ENCODE measurements around the gene SLC25A45. TPM values are rescaled to one million over a fixed set of nuclear protein-coding genes. Genes with fewer than 3 reads are reported as not detected.
A peak's percentile ranks its signal among the peaks of the same experiment; 100 is the strongest.

Gene SLC25A45
- total RNA-seq, 1 experiment from 2014 or later: 1.1 TPM

DNA sequence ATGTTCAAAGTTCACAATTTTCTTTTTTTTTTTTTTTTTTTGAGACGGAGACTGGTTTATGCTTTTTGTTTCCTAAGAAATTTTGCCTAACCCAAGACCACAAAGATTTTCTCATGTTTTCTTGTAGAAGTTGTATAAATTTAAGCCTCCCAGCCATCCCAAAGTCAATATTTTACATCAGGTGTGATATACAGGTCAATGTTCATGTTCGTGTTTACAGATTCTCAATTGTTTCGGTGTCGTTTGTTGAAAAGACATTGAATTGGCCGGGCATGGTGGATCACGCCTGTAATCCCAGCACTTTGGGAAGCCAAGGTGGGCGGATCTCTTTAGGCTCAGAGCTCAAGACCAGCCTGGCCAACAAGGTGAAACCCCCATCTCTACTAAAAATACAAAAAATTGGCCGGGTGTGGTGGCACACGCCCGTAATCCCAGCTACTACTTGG is 19.4 kb upstream of the SLC25A45 start:
- Histone ChIP-seq H2AK5ac (ENCODE audit: insufficient read length, low read length) (no peak overlapping the region), H3K9ac (ENCODE audit: extremely low read depth, insufficient read length, low read length) (no peak overlapping the region), H2BK12ac (ENCODE audit: insufficient read length, low read depth, low read length) (no peak overlapping the region), H3K23me2 (ENCODE audit: insufficient read length, low read depth, low read length, poor library complexity, severe bottlenecking) (no peaks in the 10 kb centered on the region), H3K56ac (ENCODE audit: insufficient read length, low read depth, low read length) (no peak overlapping the region), H2BK15ac (ENCODE audit: low read depth, low read length) (no peak overlapping the region), H4K8ac (replicated peaks; ENCODE audit: insufficient read length, low read depth, low read length) (no peak overlapping the region), H2BK5ac (ENCODE audit: insufficient read length, low read length) (no peak overlapping the region), H2BK20ac (ENCODE audit: low read depth, low read length, poor library complexity, severe bottlenecking) (no peak overlapping the region), H3K4ac (ENCODE audit: low read depth, low read length) (no peak overlapping the region), H3K79me2 (ENCODE audit: insufficient read depth, low read length) (no peaks in the 10 kb centered on the region), H3K23ac (ENCODE audit: insufficient read length, low read depth, low read length) (no peak overlapping the region), H3K9me3 (ENCODE audit: control insufficient read depth, low read depth, low read length) (no peaks in the 10 kb centered on the region), H3K27ac (ENCODE audit: insufficient read length, low read depth, low read length) (no peak overlapping the region), H4K20me1 (ENCODE audit: control insufficient read depth, insufficient read depth, insufficient read length) (no peaks in the 10 kb centered on the region), H3K79me1 (ENCODE audit: insufficient read depth, low read depth, low read length, poor library complexity, severe bottlenecking) (no peaks in the 10 kb centered on the region), H3K14ac (ENCODE audit: insufficient read depth, low read length) (no peak overlapping the region), H3K4me1 (ENCODE audit: insufficient read depth, low read length) (no peaks in the 10 kb centered on the region), H3K27me3 (ENCODE audit: insufficient read depth, low read length) (no peaks in the 10 kb centered on the region), H4K5ac (ENCODE audit: insufficient read length, low read depth, low read length) (no peak overlapping the region), H3T11ph (ENCODE audit: low read length) (no peak overlapping the region), H2AFZ (ENCODE audit: low read length) (no peak overlapping the region), H3K18ac (ENCODE audit: insufficient read length, low read depth, low read length) (no peak overlapping the region), H4K91ac (ENCODE audit: insufficient read length, low read depth, low read length) (no peak overlapping the region), H2BK120ac (ENCODE audit: low read depth, low read length, poor library complexity, severe bottlenecking) (no peak overlapping the region), H3K4me2 (ENCODE audit: insufficient read depth, insufficient read length, low read length) (no peak overlapping the region)
- Mint-ChIP-seq H3K36me3 (ENCODE audit: insufficient read depth in 1 of 3, low read depth in 3 of 3) (peaks cover 3 to 46% (median 36%) of the 10 kb centered on the region in 3 experiments; a peak in 6 of 7 replicates), H3K4me3 (no peak overlapping the region; a peak in 1 of 5 replicates), H3K27me3 (ENCODE audit: low read depth) (no peaks in the 10 kb centered on the region), H3K27ac (peak overlapping the region; percentile 22 to 68 (median 59); a peak in 2 of 7 replicates), H3K9me3 (no peaks in the 10 kb centered on the region), H3K4me1 (peaks cover 0 to 17% of the 10 kb centered on the region in 2 experiments; a peak in 3 of 4 replicates)
- no peak for DNase-seq
- TF ChIP-seq, protein P1, sequence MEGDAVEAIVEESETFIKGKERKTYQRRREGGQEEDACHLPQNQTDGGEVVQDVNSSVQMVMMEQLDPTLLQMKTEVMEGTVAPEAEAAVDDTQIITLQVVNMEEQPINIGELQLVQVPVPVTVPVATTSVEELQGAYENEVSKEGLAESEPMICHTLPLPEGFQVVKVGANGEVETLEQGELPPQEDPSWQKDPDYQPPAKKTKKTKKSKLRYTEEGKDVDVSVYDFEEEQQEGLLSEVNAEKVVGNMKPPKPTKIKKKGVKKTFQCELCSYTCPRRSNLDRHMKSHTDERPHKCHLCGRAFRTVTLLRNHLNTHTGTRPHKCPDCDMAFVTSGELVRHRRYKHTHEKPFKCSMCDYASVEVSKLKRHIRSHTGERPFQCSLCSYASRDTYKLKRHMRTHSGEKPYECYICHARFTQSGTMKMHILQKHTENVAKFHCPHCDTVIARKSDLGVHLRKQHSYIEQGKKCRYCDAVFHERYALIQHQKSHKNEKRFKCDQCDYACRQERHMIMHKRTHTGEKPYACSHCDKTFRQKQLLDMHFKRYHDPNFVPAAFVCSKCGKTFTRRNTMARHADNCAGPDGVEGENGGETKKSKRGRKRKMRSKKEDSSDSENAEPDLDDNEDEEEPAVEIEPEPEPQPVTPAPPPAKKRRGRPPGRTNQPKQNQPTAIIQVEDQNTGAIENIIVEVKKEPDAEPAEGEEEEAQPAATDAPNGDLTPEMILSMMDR (conservative IDR thresholded peaks at IDR 0.05): no peak
- no CpG with 5 or more reads among the region's 10 CpGs for WGBS (ENCODE audit: extremely low coverage, insufficient read length, low lambda C conversion rate)

All from H9 (cell line).